GM12872 (cell line): ENCODE data around the gene RAMP3.
A peak's percentile ranks its signal among the peaks of the same experiment; 100 is the strongest.

Source experiments
- CTCF ChIP-seq: IDR thresholded peaks from 3 replicates; pipeline ENCODE4 v1.5.1; 2011; ENCODE audit warnings: low read depth, mild to moderate bottlenecking, low read length, moderate library complexity; ENCODE audit not compliant: insufficient read depth

The RAMP3 gene

GRCh38 chr7:45157653-45158401 lies at the start of gene RAMP3:
TSS of gene RAMP3 (plus strand) at chr7:45157791. CDS start at chr7:45157829, 38 bp downstream.
- no peak for TF ChIP-seq CTCF

- TF ChIP-seq CTCF = no peak
Measured at GRCh38 chr7:45108863-45109262, 48.7 kb upstream of the RAMP3 start.

- TF ChIP-seq CTCF = peak; percentile 32; the same call in 1 of the 3 replicates
Measured at GRCh38 chr7:45111298-45112223, 46.0 kb upstream of the RAMP3 start, which contains the start of gene TBRG4. TSS of gene TBRG4 (minus strand) at chr7:45111697. CDS start at chr7:45109237, 2,460 bp downstream.

GRCh38 chr7:45112648-45113047 lies 44.9 kb upstream of the RAMP3 start:
- TF ChIP-seq CTCF = no peak

- no peak for TF ChIP-seq CTCF
Measured at GRCh38 chr7:45114926-45115325, 42.7 kb upstream of the RAMP3 start.

GRCh38 chr7:45116048-45116447 lies 41.5 kb upstream of the RAMP3 start:
- TF ChIP-seq CTCF = no peak

GRCh38 chr7:45117582-45117981 lies 40.0 kb upstream of the RAMP3 start:
- TF ChIP-seq CTCF = no peak
